OCI-M1 (cell line): ENCODE measurements around the gene CYTH2.
A peak's percentile ranks its signal among the peaks of the same experiment; 100 is the strongest.

Experiments used
- DNase-seq: peaks from one replicate; lab custom pipeline; 2025; lab: John Stamatoyannopoulos, UW

Gene CYTH2

DNA sequence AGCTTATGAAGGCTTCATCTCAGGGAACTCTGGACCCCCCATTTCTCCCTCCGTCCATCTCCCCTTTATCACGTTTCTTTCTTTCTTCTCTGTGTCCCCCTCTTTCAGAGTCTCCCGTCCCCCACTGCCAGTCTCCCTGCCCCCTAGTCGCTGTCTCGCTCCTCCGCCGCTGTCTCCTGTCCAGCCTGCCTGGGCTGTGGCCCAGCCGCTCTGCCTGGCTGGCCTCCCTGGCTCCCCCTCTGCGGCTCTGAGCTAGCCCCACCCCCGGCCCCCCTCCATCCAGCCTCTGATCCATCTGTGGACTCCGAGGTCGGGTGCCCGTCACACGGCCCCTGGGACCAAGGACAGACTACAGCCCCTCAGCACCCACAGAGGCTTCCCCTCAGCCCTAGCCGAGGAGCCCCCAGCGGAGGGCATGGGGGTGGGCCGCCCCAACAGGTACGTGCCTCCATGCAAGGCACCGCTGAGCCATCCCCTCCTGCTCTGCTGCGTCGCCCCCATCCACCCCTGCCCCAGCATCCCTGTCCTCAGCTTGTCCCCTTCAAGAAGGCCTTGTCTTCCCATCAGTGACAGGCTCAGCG lies 14.9 kb upstream of the CYTH2 start:
- DNase-seq, result no peak

GRCh38 chr19:48455171-48455907 lies 13.8 kb upstream of the CYTH2 start, which contains the start of gene KCNJ14:
KCNJ14 (plus strand) TSS chr19:48455574; CDS start chr19:48461725, 6,151 bp downstream.
- no peak for DNase-seq

GRCh38 chr19:48455908-48456562 lies 13.1 kb upstream of the CYTH2 start:
- no peak for DNase-seq

DNA sequence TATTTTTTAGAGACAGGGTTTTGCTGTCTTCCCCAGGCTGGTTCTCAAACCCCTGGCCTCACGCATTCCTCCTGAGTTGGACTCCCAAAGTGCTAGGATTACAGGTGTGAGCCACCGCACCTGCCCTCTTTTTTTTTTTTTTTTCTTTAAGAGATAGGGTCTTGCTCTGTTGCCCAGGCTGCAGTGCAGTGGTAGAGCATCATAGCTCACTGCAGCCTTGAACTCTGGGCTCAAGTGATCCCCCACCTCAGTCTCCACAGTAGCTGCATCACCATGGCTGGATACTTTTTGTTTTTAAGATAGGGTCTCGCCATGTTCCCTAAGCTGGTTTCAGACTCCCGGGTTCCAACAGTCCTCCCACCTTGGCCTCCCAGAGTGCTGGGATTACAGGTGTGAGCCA lies 12.3 kb upstream of the CYTH2 start:
- DNase-seq, result no peak

DNA sequence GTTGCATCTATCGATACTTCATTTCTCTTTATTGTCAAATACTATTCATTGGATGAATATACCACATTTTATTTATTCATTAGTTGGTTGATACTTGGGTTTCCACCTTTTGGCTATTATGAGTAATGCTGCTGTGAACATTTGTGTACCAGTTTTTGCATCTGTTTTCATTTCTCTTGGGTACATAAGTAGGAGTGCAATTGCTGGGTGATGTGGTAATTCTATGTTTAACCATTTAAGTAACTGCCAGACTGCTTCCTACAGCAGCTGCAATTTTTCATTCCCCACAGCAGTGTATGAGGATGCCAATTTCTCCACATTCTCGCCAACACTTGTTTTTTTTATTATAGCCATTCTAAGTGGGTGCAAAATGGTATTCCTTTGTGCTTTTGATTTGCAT lies 11.2 kb upstream of the CYTH2 start:
- no peak for DNase-seq

GRCh38 chr19:48461651-48461981 lies 7.6 kb upstream of the CYTH2 start:
- DNase-seq, result no peak

DNA sequence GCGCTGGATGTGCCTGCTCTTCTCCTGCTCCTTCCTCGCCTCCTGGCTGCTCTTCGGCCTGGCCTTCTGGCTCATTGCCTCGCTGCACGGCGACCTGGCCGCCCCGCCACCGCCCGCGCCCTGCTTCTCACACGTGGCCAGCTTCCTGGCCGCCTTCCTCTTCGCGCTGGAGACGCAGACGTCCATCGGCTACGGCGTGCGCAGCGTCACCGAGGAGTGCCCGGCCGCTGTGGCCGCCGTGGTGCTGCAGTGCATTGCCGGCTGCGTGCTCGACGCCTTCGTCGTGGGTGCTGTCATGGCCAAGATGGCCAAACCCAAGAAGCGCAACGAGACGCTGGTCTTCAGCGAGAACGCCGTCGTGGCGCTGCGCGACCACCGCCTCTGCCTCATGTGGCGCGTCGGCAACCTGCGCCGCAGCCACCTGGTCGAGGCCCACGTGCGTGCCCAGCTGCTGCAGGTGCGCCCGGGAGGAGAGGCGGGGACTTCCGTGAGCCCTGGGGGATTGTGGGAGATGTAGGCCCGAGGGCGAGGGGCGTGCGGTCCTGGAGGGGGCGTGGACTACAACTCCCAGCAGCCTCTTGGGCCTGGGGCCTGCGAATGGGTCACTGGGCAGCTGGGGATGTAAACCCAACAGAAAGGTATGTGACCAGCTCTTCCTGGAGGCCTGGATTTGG lies 7.0 kb upstream of the CYTH2 start:
- no peak for DNase-seq

GRCh38 chr19:48465215-48465614 lies 4.0 kb upstream of the CYTH2 start:
- DNase-seq, result no peak

GRCh38 chr19:48466561-48467325 lies 2.4 kb upstream of the CYTH2 start:
- DNase-seq, result no peak

GRCh38 chr19:48468772-48469288 lies 339 bp upstream of the CYTH2 start:
- DNase-seq, result peak; percentile 100

- DNase-seq, result no peak
Observed at GRCh38 chr19:48469934-48470680, 938 bp downstream of the CYTH2 start.

DNA sequence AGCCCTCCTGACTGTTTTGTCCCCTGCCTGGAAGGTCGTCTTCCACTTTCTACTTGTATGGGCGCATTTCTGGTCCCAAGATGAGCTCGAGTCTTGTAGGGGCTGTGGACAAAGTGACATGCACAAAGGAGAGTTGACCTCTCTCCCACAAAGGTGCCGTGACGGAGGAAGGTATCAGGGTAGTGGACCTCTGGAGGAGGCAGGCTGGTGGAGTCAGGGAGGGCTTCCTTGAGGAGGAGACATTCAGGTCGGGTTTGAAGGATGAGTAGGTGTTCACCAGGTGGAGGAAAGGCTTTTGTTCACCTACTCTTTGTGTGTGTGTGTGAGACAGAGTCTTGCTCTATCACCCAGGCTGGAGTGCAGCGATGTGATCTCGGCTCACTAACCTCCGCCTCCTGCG lies 1.7 kb downstream of the CYTH2 start:
- no peak for DNase-seq

DNA sequence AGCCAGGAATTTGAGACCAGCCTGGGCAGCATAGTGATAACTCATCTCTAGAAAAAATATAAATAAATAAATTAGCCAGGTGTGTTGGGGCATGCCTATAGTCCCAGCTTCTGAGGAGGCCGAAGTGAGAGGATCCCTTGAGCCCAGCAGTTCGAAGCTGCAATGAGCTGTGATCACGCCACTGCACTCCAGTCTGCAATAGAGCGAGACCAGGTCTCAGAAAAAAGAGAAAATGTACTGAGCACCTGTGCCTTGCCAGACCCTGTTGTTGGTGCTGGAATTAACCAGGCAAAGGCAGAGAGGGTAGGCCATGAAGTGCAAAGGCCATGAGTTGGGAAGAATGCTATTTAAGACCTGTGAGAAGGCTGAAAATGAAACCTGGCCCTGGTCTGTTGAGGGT lies 2.7 kb downstream of the CYTH2 start:
- DNase-seq, result no peak

DNA sequence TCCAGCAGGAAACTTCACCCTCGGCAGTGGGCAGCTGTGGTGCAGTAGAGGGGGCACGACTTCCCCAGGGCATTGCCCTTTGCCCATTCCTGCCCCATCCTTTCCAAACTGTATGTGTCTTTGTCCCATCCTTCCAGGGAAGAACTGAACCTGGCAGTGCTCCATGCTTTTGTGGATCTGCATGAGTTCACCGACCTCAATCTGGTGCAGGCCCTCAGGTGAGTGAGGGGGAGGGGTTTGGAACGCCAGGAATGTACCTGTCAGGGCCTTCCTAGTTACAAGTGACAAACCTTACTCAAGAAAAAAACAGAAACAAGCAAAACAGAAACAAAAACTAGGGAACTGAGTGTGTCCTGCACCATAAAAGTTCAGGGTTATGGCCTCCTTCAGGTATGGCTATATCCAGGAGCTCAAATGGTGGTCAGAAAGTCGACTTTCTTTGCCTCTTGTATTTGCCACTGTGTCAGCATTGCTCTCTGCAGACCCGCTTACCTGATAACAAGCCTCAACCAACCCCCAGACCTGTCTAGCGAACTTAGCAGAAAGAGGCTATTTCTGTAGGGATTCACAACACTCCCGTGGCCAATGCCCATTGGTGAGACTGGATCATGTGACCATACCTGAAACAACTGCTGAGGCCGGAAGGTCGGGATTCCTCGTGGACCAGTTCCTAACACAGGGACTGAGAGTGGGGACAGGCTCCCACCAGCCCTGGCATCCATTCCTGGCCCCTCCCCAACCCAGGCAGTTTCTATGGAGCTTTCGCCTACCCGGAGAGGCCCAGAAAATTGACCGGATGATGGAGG lies 4.2 kb downstream of the CYTH2 start:
- DNase-seq, result no peak

DNA sequence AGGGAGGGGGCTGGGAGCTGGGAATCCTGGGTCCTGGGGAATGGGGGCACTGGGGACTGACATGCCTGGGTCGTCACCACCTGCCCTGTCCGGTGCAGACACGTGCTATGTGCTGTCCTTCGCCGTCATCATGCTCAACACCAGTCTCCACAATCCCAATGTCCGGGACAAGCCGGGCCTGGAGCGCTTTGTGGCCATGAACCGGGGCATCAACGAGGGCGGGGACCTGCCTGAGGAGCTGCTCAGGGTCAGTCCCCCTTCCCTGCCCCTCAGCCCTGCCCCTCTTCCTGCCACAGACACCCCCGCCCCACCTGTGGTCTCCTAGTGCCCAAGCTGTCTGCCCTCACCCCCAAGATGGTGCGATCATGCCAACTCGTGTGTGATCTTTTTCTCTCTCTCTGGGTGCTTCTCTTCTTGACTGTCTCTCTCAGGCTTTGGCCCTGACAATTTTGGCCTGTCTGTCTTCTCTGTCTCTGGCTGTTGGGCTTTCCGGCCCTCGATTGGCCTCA lies 5.0 kb downstream of the CYTH2 start:
- DNase-seq, result no peak

DNA sequence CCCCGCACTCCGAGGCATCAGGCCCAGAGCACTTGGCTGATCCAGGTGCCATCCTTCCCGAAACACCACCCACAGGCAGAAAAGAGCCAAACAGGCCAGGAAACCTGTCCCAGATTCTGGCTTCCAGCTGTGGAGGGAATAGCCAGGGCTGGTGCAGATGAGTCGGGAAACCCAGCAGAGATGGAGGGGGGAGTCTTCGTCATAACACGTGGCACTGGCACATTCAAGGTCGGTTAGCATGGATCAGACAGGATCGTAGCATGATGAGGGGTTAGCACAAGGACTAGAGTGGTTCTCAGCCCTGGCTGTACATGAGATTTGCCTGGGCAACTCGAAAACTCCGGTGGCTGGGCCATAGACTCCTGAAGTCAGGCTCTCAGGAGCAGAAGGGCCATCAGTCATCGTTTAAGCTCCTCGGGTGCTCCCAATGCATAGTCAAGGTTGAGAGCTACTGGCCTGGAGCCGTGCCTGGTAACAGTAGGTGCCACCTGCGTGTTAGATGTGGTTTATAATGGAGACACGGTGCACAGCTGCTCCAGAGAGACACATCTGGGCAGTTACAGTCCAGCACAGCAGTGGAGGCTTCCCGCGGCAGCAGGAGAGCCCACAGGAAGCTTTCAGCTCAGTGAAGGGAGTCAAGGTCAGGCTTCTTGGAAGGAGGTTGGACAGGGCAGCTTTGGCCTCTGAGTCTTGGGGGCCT lies 6.3 kb downstream of the CYTH2 start:
- DNase-seq, result no peak

GRCh38 chr19:48476176-48476575 lies 7.0 kb downstream of the CYTH2 start:
- DNase-seq, result no peak

GRCh38 chr19:48477067-48477685 lies 8.0 kb downstream of the CYTH2 start:
- DNase-seq, result no peak
